H1 (cell line): ENCODE data around the gene USP36. TPM values are rescaled to one million over a fixed set of nuclear protein-coding genes. Genes with fewer than 3 reads are reported as not detected.

Experiments used
- CTCF ChIA-PET: fragments of 300-600 bp; sonication (Branson Sonifier 250); formaldehyde crosslinking; loops from one replicate; lab custom pipeline; 2021; ENCODE audit not compliant: partially characterized antibody; lab: Charles Lee
- POLR2A ChIA-PET: fragments of 300-600 bp; sonication (Branson Sonifier 250); formaldehyde crosslinking; loops from one replicate; lab custom pipeline; 2021; ENCODE audit warnings: inconsistent platforms; ENCODE audit not compliant: partially characterized antibody; lab: Charles Lee
- DNase-seq, 2 experiments: peaks; one replicate each; pipeline versions ENCODE4 v3.0.0 to v3.0.0-alpha.2; 2010 to 2022; ENCODE audit warnings: low spot score in 2 of 2, low read depth in 1 of 2, mixed read lengths in 1 of 2
- FAIRE-seq: peaks from 2 replicates; lab custom pipeline; 2011; peaks lifted over from hg19 to GRCh38; lab: Jason Lieb, UNC
- H2AFZ ChIP-seq: 2 replicates; pipeline ENCODE4 v1.8.1; 2012; ENCODE audit warnings: low read length, inconsistent platforms
- H2AK5ac ChIP-seq: 2 replicates; pipeline ENCODE4 v1.6.1; 2013; ENCODE audit warnings: low read depth, low read length
- H2BK120ac ChIP-seq: replicated peaks from 2 replicates; pipeline ENCODE3; 2013; ENCODE audit warnings: low read depth, low read length, inconsistent platforms
- H2BK12ac ChIP-seq: 2 replicates; pipeline ENCODE4 v1.6.1; 2013; ENCODE audit warnings: low read depth, low read length
- H2BK15ac ChIP-seq: 2 replicates; pipeline ENCODE4 v1.6.1; 2013; ENCODE audit warnings: low read length
- H2BK20ac ChIP-seq: 2 replicates; pipeline ENCODE4 v1.6.1; 2013; ENCODE audit warnings: low read length
- H2BK5ac ChIP-seq: 2 replicates; pipeline ENCODE4 v1.6.1; 2013; ENCODE audit warnings: low read depth, low read length
- H3K14ac ChIP-seq: 2 replicates; pipeline ENCODE4 v1.6.1; 2013; ENCODE audit warnings: inconsistent platforms; ENCODE audit not compliant: insufficient read length
- H3K18ac ChIP-seq: 2 replicates; pipeline ENCODE4 v1.6.1; 2013; ENCODE audit warnings: low read length; ENCODE audit errors: extremely low read depth
- H3K23ac ChIP-seq: 2 replicates; pipeline ENCODE4 v1.6.1; 2013; ENCODE audit warnings: inconsistent platforms; ENCODE audit not compliant: insufficient read length
- H3K23me2 ChIP-seq: 2 replicates; pipeline ENCODE4 v1.6.1; 2013; ENCODE audit warnings: low read depth, low read length
- H3K27ac ChIP-seq: 2 replicates; pipeline ENCODE4 v1.6.1; 2011; ENCODE audit warnings: low read depth, low read length, inconsistent platforms
- H3K27me3 ChIP-seq, 4 experiments: replicated peaks in 1 of 4; 1 replicate in 1 of 4; 2 replicates in 3 of 4; pipeline versions ENCODE4 v1.6.1 to v1.8.1; 2011 to 2013; ENCODE audit warnings: low read length in 3 of 4, mild to moderate bottlenecking in 3 of 4, inconsistent platforms in 2 of 4, mixed read lengths in 2 of 4, moderate library complexity in 1 of 4; ENCODE audit not compliant: control insufficient read depth in 3 of 4, insufficient read depth in 3 of 4; ENCODE audit errors: extremely low read depth in 1 of 4
- H3K36me3 ChIP-seq, 4 experiments: 2 replicates each; pipeline versions ENCODE4 v1.6.1 to v1.8.1; 2011 to 2013; ENCODE audit warnings: mild to moderate bottlenecking in 4 of 4, low read length in 3 of 4, moderate library complexity in 2 of 4, control low read depth in 1 of 4, inconsistent platforms in 1 of 4; ENCODE audit not compliant: insufficient read depth in 4 of 4, control insufficient read depth in 2 of 4
- H3K4ac ChIP-seq: replicated peaks from 2 replicates; pipeline ENCODE3; 2013; ENCODE audit warnings: low read length, low read depth, mixed read lengths, inconsistent platforms; ENCODE audit not compliant: insufficient read length
- H3K4me1 ChIP-seq, 4 experiments: replicated peaks in 1 of 4; 1 replicate in 1 of 4; 2 replicates in 3 of 4; pipeline versions ENCODE4 v1.6.1 to v1.8.1; 2011 to 2013; ENCODE audit warnings: low read length in 3 of 4, inconsistent platforms in 2 of 4, mixed read lengths in 1 of 4; ENCODE audit not compliant: insufficient read depth in 4 of 4, control insufficient read depth in 3 of 4
- H3K4me2 ChIP-seq, 2 experiments: 2 replicates each; pipeline versions ENCODE4 v1.6.1 to v1.8.1; 2011 to 2013; ENCODE audit warnings: low read depth in 2 of 2, low read length in 2 of 2, control low read depth in 1 of 2, inconsistent platforms in 1 of 2, mild to moderate bottlenecking in 1 of 2; ENCODE audit not compliant: insufficient read depth in 1 of 2
- H3K4me3 ChIP-seq, 4 experiments: fragments of 200-600, 300-600 bp in 1 of 4; sonication (generic), shearing (Covaris generic), sonication (Bioruptor Twin) in 1 of 4; 2 replicates each; pipeline versions ENCODE4 v1.5.1 to v1.8.1; 2011 to 2016; ENCODE audit warnings: low read length in 4 of 4, low read depth in 3 of 4, control low read depth in 2 of 4, inconsistent platforms in 2 of 4, mild to moderate bottlenecking in 2 of 4, mixed read lengths in 1 of 4, moderate library complexity in 1 of 4; ENCODE audit not compliant: insufficient read depth in 2 of 4; ENCODE audit errors: extremely low read depth in 1 of 4
- H3K56ac ChIP-seq: replicated peaks from 2 replicates; pipeline ENCODE3; 2013; ENCODE audit warnings: low read depth, mild to moderate bottlenecking, mixed read lengths, low read length, inconsistent platforms; ENCODE audit not compliant: insufficient read length
- H3K79me1 ChIP-seq: 2 replicates; pipeline ENCODE4 v1.6.1; 2013; ENCODE audit warnings: low read depth, low read length, control low read depth
- H3K79me2 ChIP-seq, 2 experiments: 2 replicates each; pipeline versions ENCODE4 v1.6.1 to v1.8.1; 2012 to 2013; ENCODE audit warnings: low read length in 2 of 2, mild to moderate bottlenecking in 2 of 2, inconsistent platforms in 1 of 2; ENCODE audit not compliant: insufficient read depth in 2 of 2, control insufficient read depth in 1 of 2
- H3K9ac ChIP-seq, 4 experiments: replicated peaks in 1 of 4; 1 replicate in 1 of 4; 2 replicates in 3 of 4; pipeline versions ENCODE4 v1.6.1 to v1.8.1; 2011 to 2013; ENCODE audit warnings: low read depth in 3 of 4, low read length in 3 of 4, control low read depth in 2 of 4, mild to moderate bottlenecking in 2 of 4, moderate library complexity in 2 of 4, inconsistent platforms in 1 of 4; ENCODE audit errors: extremely low read depth in 1 of 4
- H3K9me3 ChIP-seq, 2 experiments: 2 replicates each; pipeline versions ENCODE4 v1.6.1 to v1.8.1; 2012 to 2013; ENCODE audit warnings: mild to moderate bottlenecking in 2 of 2, moderate library complexity in 2 of 2, control low read depth in 1 of 2, inconsistent platforms in 1 of 2, low read depth in 1 of 2, low read length in 1 of 2, mixed read lengths in 1 of 2; ENCODE audit not compliant: insufficient read depth in 2 of 2
- H4K20me1 ChIP-seq, 2 experiments: replicated peaks in 1 of 2; 2 replicates each; pipeline versions ENCODE3 to v1.8.1; 2011 to 2013; ENCODE audit warnings: inconsistent platforms in 2 of 2, low read length in 2 of 2, mild to moderate bottlenecking in 1 of 2; ENCODE audit not compliant: insufficient read depth in 2 of 2, control insufficient read depth in 1 of 2
- H4K5ac ChIP-seq: 2 replicates; pipeline ENCODE4 v1.6.1; 2013; ENCODE audit warnings: low read length, low read depth, mixed read lengths, inconsistent platforms; ENCODE audit not compliant: insufficient read length
- H4K8ac ChIP-seq: 2 replicates; pipeline ENCODE4 v1.8.0; 2013; ENCODE audit warnings: mild to moderate bottlenecking, moderate library complexity, low read length, inconsistent platforms; ENCODE audit not compliant: insufficient read depth; ENCODE audit errors: extremely low read depth
- H4K91ac ChIP-seq: replicated peaks from 2 replicates; pipeline ENCODE3; 2013; ENCODE audit warnings: low read length, mixed read lengths, inconsistent platforms; ENCODE audit not compliant: insufficient read length
- BCL11A ChIP-seq, 2 experiments: IDR thresholded peaks; one replicate each; pipeline ENCODE4 v1.6.1; 2011; ENCODE audit warnings: low read depth in 2 of 2, low read length in 2 of 2, mild to moderate bottlenecking in 2 of 2
- EGR1 ChIP-seq: IDR thresholded peaks from 2 replicates; pipeline ENCODE4 v1.6.1; 2011; ENCODE audit warnings: low read depth, low read length, borderline replicate concordance
- HDAC2 ChIP-seq, 2 experiments: fragments of 300-600 bp in 1 of 2; sonication (generic) in 1 of 2; IDR thresholded peaks; 2 replicates each; pipeline ENCODE4 v1.6.1; 2011 to 2012; ENCODE audit warnings: low read depth in 2 of 2, low read length in 2 of 2, mild to moderate bottlenecking in 2 of 2, moderate library complexity in 2 of 2, borderline replicate concordance in 1 of 2, inconsistent platforms in 1 of 2
- KDM5A ChIP-seq: fragments of 200-600 bp; IDR thresholded peaks from 2 replicates; pipeline ENCODE4 v1.7.1; 2012; ENCODE audit warnings: mild to moderate bottlenecking, low read length, inconsistent platforms, mixed read lengths
- NRF1 ChIP-seq: IDR thresholded peaks from 2 replicates; pipeline ENCODE4 v1.6.1; 2011; ENCODE audit warnings: mild to moderate bottlenecking, low read depth, low read length, improper control_type of control experiment
- RFX5 ChIP-seq: IDR thresholded peaks from 2 replicates; pipeline ENCODE4 v1.6.1; 2011; ENCODE audit warnings: low read depth, low read length, improper control_type of control experiment, borderline replicate concordance
- SIX5 ChIP-seq: IDR thresholded peaks from 2 replicates; pipeline ENCODE4 v1.6.1; 2011; ENCODE audit warnings: mild to moderate bottlenecking, low read depth, low read length
- SP4 ChIP-seq: IDR thresholded peaks from 2 replicates; pipeline ENCODE4 v1.6.1; 2012; ENCODE audit warnings: low read length, inconsistent platforms
- TAF1 ChIP-seq: IDR thresholded peaks from 2 replicates; pipeline ENCODE4 v1.6.1; 2011; ENCODE audit warnings: mild to moderate bottlenecking, low read depth, low read length
- WGBS, 2 experiments: shearing (Covaris generic) in 1 of 2; methylation state at CpG; one replicate each; pipeline versions ENCODE4 v1.1.6 to v1.1.7; 2013 to 2015; ENCODE audit warnings: low lambda C conversion rate in 2 of 2, mixed read lengths in 2 of 2, inconsistent platforms in 1 of 2, low coverage in 1 of 2, missing lambda C conversion rate in 1 of 2; ENCODE audit not compliant: insufficient replicate concordance in 2 of 2, insufficient coverage in 1 of 2, insufficient read length in 1 of 2; ENCODE audit errors: extremely low coverage in 1 of 2, missing lambda C conversion rate in 1 of 2; 5-methylcytosine and 5-hydroxymethylcytosine counted together
- polyA plus RNA-seq, 7 experiments: library from polyadenylated mRNA; depleted of rRNA in 3 of 7; stranded (reverse) in 5 of 7; unstranded in 2 of 7; fragments of >200 nt in 5 of 7; fragments of 200-250 nt in 2 of 7; gene quantifications; 1 replicate in 5 of 7; 2 replicates in 1 of 7; 4 replicates in 1 of 7; pipeline versions ENCODE4 v1.2.1 to v1.2.3, GENCODE V29; 2011 to 2013; ENCODE audit warnings: missing spikeins in 2 of 7, mixed read lengths in 2 of 7
- total RNA-seq: library from RNA; stranded (reverse); fragmentation: NEBNext Ultra II Directional; extraction: Animal tissue kit (Norgen Biotek cat#: 25700); gene quantifications from 2 replicates; pipeline ENCODE4 v1.2.1, GENCODE V29; 2021

Gene USP36
- total and polyA plus RNA-seq, 2 of the 8 experiments (the other 6 are each of a cell fraction or from before 2014, with no cell fraction given) = 40.7 to 67.7 TPM

- Histone ChIP-seq H4K5ac (no peak overlapping the region), H3K23ac (no peak overlapping the region), H3K9me3 (no peaks in the 10 kb centered on the region), H4K20me1 (peaks cover 2 to 3% of the 10 kb centered on the region in 2 experiments), H3K9ac (no peak overlapping the region), H3K14ac (no peak overlapping the region), H3K4ac (no peak overlapping the region), H3K23me2 (no peaks in the 10 kb centered on the region), H2BK12ac (no peak overlapping the region), H3K27ac (no peak overlapping the region), H3K79me1 (no peaks in the 10 kb centered on the region; the same call in 1 of the 2 replicates), H3K18ac (no peak overlapping the region), H3K27me3 (no peaks in the 10 kb centered on the region), H3K4me3 (no peak overlapping the region), H3K56ac (no peak overlapping the region), H4K8ac (no peak overlapping the region), H2AFZ (no peak overlapping the region), H2BK20ac (no peak overlapping the region), H2BK5ac (no peak overlapping the region), H3K4me1 (peaks cover 0 to 8% (median 0%) of the 10 kb centered on the region in 4 experiments; a peak in 1 of 7 replicates), H2BK120ac (no peak overlapping the region), H4K91ac (no peak overlapping the region), H3K36me3 (no peaks in the 10 kb centered on the region), H2BK15ac (no peak overlapping the region), H3K79me2 (0 out of 4 replicates have a peak, but pooled peaks cover 0 to 4% of the 10 kb centered on the region in 2 experiments), H2AK5ac (no peak overlapping the region), H3K4me2 (no peak overlapping the region)
- 94% methylated on average over 2 of the region's 2 CpGs; no CpG with 5 or more reads in 1 of the 2 experiments for WGBS, 2 experiments
- CTCF ChIA-PET = interaction anchor here (1.1 to 1.6 kb wide), 2 partner anchors 26 to 114 kb away, joined by 3 to 4 read pairs; no protein-coding TSS in a partner anchor
- DNase-seq (no peak), FAIRE-seq (no peak)
- POLR2A ChIA-PET = no interaction called here
- TF ChIP-seq TAF1 = no peak
- TF ChIP-seq RFX5 = no peak
- no peak for TF ChIP-seq SP4
- no peak for TF ChIP-seq EGR1
- no peak for TF ChIP-seq HDAC2 (IDR thresholded peaks at IDR 0.05; ENCODE audit: borderline replicate concordance in 1 of 2, low read depth in 2 of 2, low read length in 2 of 2)
- TF ChIP-seq KDM5A = no peak
- no peak for TF ChIP-seq NRF1
- no peak for TF ChIP-seq SIX5
- no peak for TF ChIP-seq BCL11A (IDR thresholded peaks at IDR 0.05; ENCODE audit: low read depth in 2 of 2, low read length in 2 of 2)
Measured at GRCh38 chr17:78747488-78747887, 93.1 kb downstream of the USP36 start.
